ENCODE measurements around the gene UBE2E1.

- TF ChIP-seq, protein P1, sequence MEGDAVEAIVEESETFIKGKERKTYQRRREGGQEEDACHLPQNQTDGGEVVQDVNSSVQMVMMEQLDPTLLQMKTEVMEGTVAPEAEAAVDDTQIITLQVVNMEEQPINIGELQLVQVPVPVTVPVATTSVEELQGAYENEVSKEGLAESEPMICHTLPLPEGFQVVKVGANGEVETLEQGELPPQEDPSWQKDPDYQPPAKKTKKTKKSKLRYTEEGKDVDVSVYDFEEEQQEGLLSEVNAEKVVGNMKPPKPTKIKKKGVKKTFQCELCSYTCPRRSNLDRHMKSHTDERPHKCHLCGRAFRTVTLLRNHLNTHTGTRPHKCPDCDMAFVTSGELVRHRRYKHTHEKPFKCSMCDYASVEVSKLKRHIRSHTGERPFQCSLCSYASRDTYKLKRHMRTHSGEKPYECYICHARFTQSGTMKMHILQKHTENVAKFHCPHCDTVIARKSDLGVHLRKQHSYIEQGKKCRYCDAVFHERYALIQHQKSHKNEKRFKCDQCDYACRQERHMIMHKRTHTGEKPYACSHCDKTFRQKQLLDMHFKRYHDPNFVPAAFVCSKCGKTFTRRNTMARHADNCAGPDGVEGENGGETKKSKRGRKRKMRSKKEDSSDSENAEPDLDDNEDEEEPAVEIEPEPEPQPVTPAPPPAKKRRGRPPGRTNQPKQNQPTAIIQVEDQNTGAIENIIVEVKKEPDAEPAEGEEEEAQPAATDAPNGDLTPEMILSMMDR (IDR thresholded peaks at IDR 0.05; ENCODE audit: low read depth, low read length), result no peak
- TF ChIP-seq POLR2A (IDR thresholded peaks at IDR 0.05; ENCODE audit: extremely low read depth, insufficient read length) (no peak), MAX (IDR thresholded peaks at IDR 0.05; ENCODE audit: low read depth, low read length) (no peak), MYC (IDR thresholded peaks at IDR 0.05; ENCODE audit: low read depth, low read length) (no peak)
Measured at GRCh38 chr3:23911397-23911796, 105.6 kb downstream of the UBE2E1 start.

Data from NB4 (cell line).